IPS-11a (cell line): ENCODE measurements around the gene NTRK1.

Experiments used
- H3K4me3 ChIP-seq: one replicate; pipeline ENCODE4 v1.5.1; 2013; ENCODE audit warnings: low read depth, low read length, control low read depth

The NTRK1 gene

GRCh38 chr1:156895455-156895812 is 34.8 kb downstream of the NTRK1 start:
- no peak overlapping the region for H3K4me3 ChIP-seq

DNA sequence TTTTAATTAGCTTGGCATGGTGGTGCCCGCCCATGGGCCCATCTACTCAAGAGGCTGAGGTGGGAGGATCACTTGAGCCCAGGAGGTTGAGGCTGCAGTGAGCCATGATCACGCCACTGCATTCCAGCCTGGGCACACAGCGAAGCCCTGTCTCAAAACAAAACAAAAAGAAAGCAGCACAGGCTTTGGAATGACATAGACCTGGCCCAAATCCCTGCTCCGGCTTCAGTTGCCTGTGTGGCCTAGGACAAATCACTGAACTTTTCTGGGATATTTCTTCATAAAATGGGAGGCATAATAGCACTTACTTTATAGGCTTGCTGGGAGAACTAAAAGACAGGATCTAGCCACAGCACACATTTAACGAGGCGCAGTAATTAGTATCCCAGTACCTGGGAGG is 35.3 kb downstream of the NTRK1 start:
- no peak overlapping the region for H3K4me3 ChIP-seq

DNA sequence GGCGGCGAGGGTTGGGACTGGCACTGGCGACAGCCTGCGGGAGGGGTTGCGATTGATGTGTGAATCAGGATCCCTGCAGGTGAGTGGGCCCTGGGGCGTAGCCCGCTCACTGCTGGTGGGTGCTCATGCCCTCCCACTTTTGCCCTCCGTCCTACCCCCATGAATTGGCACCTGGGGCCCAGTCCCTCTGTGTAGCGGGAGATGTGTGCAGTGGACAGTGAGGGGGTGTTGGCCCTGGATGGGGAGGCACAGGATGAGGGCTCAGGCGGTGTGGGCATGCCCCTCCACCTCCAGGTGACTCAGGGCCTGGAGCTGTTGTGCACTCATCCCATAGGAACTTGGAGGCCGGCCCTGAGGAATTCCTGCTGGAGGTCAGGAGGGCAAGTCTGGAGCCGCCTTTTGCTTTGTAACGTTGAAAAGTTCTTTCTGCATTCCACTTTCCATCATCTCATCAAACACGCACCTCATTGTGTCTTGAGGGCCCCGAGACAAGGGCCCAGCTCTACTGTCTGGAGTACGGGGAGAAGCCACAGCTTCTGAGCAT is 35.9 kb downstream of the NTRK1 start:
- H3K4me3 ChIP-seq = no peak overlapping the region

GRCh38 chr1:156897078-156897825 is 36.6 kb downstream of the NTRK1 start:
- H3K4me3 ChIP-seq = no peak overlapping the region

DNA sequence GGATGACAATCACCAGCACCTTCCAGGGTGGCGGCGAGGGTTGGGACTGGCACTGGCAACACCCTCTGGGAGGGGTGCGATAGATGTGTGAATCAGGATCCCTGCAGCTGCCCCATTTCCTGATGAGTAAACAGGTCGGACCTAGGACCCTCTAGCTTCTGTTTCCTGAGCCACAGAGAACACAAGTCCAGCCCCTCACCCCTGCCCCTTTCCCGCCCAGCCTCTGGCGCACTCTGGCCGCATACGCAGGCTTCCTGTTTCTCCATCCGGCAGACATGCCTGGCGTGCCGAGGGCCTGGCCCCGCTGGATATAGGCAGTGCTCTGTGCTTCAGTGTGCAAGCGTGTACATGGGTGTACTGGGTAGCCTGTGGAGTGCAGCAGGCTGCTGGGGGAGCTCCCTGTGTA is 37.5 kb downstream of the NTRK1 start:
- H3K4me3 ChIP-seq = no peak overlapping the region

- H3K4me3 ChIP-seq = no peak overlapping the region
Measured at GRCh38 chr1:156898971-156899664, 38.5 kb downstream of the NTRK1 start.

GRCh38 chr1:156899956-156900718 is 39.5 kb downstream of the NTRK1 start:
- no peak overlapping the region for H3K4me3 ChIP-seq

- H3K4me3 ChIP-seq = no peak overlapping the region
Measured at GRCh38 chr1:156900896-156901589, 40.4 kb downstream of the NTRK1 start.

- H3K4me3 ChIP-seq = no peak overlapping the region
Measured at GRCh38 chr1:156901590-156901900, 40.9 kb downstream of the NTRK1 start.

DNA sequence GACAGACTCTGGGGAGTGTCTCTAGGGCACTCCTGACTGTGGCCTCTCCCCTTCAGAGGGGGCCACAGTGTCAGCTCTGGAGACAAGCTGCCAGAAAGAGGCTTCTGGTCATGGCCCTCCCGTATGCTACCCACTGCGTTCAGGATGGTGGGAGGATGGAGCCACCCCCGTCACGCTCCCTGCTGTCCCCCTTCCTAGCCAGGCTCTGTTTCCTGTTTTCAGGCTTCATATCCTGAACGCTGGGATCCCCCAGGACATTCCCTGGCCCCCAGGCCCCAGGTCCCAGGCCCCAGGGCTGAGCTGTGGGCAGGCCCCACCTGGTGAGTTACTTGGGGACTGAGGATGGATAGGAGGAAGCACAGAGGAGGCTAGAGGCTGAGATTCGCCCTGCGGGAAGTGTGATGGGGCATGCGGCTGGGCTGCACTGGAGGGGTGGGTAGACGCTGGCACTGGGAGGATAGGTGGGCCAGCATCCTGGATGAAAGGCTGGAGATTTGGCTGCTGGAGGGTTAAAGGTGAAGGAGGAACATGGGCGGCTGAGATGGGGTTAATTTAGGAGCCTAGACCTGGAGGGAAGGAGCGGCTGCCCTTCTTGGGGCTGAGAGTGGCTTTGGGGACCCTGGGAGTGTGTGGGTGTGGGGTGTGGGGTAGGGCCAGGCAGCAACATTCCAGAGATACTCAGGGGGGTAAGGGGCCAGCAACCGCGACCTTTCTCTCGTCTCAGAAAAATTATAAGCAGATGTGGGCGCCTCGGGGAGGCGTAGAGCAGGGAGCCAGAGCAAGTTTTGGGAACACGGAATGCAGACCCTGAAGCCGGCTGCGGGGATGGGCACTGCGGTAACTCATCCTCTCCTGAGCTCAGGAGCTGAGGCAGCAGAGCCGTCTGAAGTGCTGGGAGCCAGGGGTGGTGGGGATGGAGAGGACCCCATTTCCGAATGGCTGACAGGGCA is 41.6 kb downstream of the NTRK1 start:
- H3K4me3 ChIP-seq = no peak overlapping the region

DNA sequence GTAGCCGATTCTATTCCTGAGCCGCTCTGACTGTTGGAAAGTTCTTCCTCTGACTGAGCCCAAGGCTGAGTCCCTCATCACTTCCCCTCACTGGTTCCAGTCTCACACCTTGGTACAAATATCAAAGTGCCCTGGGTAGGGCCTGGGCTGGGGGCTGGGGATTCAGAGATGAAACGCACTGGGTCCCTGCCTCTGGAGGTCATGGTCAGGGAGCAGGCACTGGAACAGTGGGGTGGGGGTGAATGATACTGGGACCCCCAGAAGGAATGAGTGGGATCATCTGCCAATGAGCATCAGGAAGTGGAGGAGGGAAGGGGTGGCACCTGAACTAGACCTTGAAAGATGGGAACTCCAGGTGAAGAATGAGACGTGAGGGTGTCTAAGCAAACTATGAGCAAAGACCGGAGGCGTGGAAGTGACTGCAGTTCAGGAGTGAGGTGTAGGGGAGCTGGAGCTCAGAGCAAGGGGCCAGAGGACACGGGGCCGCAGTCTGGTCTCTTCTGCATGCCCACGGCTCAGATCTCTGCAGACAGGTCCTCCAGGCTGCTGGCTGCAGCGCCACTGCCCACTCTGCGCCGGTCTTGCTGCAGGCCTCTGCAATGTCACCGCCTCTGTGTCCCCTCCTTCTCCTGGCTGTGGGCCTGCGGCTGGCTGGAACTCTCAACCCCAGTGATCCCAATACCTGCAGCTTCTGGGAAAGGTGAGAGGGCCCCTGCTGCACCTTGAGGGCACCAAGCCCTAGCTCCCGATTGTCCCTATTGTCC is 42.8 kb downstream of the NTRK1 start:
- no peak overlapping the region for H3K4me3 ChIP-seq

DNA sequence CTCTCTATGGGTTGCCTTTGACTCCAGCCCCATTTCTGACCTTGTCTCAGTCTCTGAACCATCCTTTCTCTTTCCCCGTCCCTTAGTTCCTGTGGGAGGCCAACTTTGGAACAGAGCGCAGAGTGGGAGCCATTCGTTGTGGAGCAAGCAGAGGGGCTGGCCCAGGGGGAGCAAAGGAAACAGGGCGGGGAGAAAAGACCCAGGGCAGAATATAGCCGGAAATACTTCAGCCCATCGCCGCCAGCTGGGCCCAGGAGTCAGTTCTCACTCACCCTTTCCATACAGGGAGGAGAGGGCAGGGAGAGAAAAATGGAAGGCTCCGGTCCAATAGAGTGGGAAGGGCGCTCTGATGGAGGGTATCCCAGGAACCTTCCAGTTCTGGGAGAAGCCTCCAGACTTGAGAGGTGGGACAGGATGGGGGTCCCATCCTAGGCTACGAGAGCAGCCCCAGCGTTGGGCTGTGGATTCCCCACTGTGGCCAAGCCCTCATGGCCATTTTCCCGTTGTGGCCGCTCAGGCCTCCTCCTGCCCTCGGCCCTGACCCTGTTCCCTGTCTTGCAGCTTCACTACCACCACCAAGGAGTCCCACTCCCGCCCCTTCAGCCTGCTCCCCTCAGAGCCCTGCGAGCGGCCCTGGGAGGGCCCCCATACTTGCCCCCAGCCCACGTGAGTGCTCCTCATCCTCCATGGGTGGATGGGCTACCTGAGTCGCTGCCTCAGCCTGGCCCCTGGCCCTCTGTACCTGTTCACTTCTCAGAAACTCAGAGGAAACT is 43.7 kb downstream of the NTRK1 start:
- H3K4me3 ChIP-seq = no peak overlapping the region

DNA sequence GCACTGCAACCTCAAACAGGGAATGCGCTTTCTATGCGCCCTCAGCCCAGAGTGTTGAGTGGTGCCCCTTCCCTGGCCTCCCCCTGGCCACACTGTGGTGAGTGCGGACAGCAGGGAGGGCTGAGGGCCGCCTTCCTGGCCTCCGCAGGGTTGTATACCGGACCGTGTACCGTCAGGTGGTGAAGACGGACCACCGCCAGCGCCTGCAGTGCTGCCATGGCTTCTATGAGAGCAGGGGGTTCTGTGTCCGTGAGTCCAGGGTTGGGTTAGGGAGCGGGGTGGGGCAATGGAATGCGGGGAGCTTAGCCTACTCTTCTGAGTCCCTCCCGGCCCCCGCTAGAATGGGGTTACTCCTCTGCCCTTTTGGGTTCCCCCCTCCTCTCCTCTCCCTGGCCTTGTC is 44.5 kb downstream of the NTRK1 start:
- H3K4me3 ChIP-seq = no peak overlapping the region

DNA sequence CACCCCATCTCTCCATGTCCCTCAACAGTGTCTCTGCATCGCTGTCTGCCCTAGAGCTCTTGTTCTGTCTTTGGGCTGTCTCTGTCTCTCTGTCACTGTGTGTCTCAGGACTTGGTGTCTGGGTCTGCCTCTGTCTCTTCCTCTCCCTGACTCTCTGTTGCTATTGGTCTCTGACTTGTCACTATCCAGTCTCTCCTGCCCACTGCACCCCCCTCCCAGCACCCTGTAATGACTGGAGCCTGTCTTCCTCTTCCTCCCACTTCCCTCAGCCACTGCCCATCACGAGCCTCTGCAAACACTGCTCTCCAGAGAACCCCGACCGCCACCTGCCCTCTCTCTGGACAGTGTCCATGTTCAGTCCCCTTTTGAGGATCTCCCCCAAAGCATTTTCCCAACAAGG is 45.0 kb downstream of the NTRK1 start:
- no peak overlapping the region for H3K4me3 ChIP-seq

GRCh38 chr1:156906206-156906906 is 45.7 kb downstream of the NTRK1 start:
- H3K4me3 ChIP-seq = no peak overlapping the region

DNA sequence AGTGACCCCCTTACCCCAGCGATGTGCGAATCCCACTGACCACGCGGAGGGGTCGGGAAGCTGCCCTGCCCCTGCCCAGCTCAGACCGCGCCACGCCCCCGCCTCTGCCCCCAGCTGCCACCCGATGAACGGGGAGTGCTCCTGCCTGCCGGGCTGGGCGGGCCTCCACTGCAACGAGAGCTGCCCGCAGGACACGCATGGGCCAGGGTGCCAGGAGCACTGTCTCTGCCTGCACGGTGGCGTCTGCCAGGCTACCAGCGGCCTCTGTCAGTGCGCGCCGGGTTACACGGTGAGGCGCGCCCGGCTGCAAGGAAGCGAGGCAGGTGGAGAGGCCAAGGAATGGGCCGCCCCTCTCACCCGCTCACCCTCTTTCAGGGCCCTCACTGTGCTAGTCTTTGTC is 47.9 kb downstream of the NTRK1 start:
- H3K4me3 ChIP-seq = no peak overlapping the region

- no peak overlapping the region for H3K4me3 ChIP-seq
Measured at GRCh38 chr1:156908955-156909354, 48.3 kb downstream of the NTRK1 start.

DNA sequence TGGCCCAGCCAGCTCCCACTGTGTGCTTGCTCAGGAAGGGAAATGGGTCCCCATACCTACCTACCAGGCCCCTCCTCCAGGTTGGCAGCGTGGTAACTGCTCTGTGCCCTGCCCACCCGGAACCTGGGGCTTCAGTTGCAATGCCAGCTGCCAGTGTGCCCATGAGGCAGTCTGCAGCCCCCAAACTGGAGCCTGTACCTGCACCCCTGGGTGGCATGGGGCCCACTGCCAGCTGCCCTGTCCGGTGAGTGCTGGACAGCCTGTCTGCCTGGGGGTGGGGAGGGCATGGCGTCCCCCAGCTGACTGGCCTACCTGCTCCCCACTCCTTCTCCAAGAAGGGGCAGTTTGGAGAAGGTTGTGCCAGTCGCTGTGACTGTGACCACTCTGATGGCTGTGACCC is 49.0 kb downstream of the NTRK1 start:
- H3K4me3 ChIP-seq = no peak overlapping the region
